Omental fat pad (tissue), 4 donors: ENCODE results near the gene SAT1. TPM values are rescaled to one million over a fixed set of nuclear protein-coding genes. Genes with fewer than 3 reads are reported as not detected.

Experiments
- ATAC-seq: fragments of 150-250 bp; one replicate; pipeline ENCODE4 v1.9.1; 2016; ENCODE audit warnings: mild to moderate bottlenecking, moderate library complexity; ENCODE audit not compliant: low FRiP score
- DNase-seq: peaks from one replicate; pipeline ENCODE4 v3.0.0-alpha.2; 2019; ENCODE audit warnings: low spot score
- CTCF ChIP-seq, 3 donors: fragments of 450-650 bp; IDR thresholded peaks; one replicate each; pipeline ENCODE4 v1.5.1; 2016 to 2017; ENCODE audit warnings: antibody characterized with exemption in 3 of 3, mild to moderate bottlenecking in 3 of 3, moderate library complexity in 2 of 3
- total RNA-seq, 4 donors: library from RNA; depleted of rRNA; stranded (reverse); fragments of >200 nt; gene quantifications; one replicate each; pipeline ENCODE4 v1.1.0, GENCODE V29; 2016

SAT1 gene
- total RNA-seq, 4 donors from 2014 or later, result 1,071 to 2,815 (median 2,155) TPM

- ATAC-seq, result no peak
- no peak for TF ChIP-seq CTCF (IDR thresholded peaks at IDR 0.05)
- DNase-seq, result no peak
Measured at GRCh38 chrX:23797371-23798128, 14.6 kb downstream of the SAT1 start.

- DNase-seq, result no peak
- TF ChIP-seq CTCF (IDR thresholded peaks at IDR 0.05), result no peak
- no peak for ATAC-seq
Measured at GRCh38 chrX:23799469-23800065, 16.6 kb downstream of the SAT1 start.

GRCh38 chrX:23802431-23802830 lies 19.5 kb downstream of the SAT1 start:
- no peak for DNase-seq
- TF ChIP-seq CTCF (IDR thresholded peaks at IDR 0.05), result no peak
- no peak for ATAC-seq

- peak; percentile 82 for ATAC-seq
- no peak for TF ChIP-seq CTCF (IDR thresholded peaks at IDR 0.05)
- DNase-seq, result no peak
Measured at GRCh38 chrX:23803931-23804381, 21.0 kb downstream of the SAT1 start.

- DNase-seq, result no peak
- no peak for TF ChIP-seq CTCF (IDR thresholded peaks at IDR 0.05)
- ATAC-seq, result no peak
Measured at GRCh38 chrX:23804578-23804977, 21.6 kb downstream of the SAT1 start.

GRCh38 chrX:23805389-23805788 lies 22.4 kb downstream of the SAT1 start:
- no peak for TF ChIP-seq CTCF (IDR thresholded peaks at IDR 0.05)
- no peak for DNase-seq
- no peak for ATAC-seq

GRCh38 chrX:23810279-23810678 lies 27.3 kb downstream of the SAT1 start:
- DNase-seq, result no peak
- no peak for TF ChIP-seq CTCF (IDR thresholded peaks at IDR 0.05)
- ATAC-seq, result no peak
